Measurements from ENCODE around the gene VIPR2.
"Not testable (repeated sequence)": the region's sequence is repeated elsewhere in the genome, so short reads cannot be mapped to it uniquely, and the experiment has no call there.

VIPR2 gene

GRCh38 chr7:159167139-159167538, 22.5 kb upstream of the VIPR2 start:
- Histone ChIP-seq H3K9me3 (ENCODE audit: insufficient read depth, low read depth, low read length) (peaks cover 32% of the 10 kb centered on the region), H4K12ac (ENCODE audit: low read depth, low read length) (no peak overlapping the region), H3K23ac (ENCODE audit: low read length) (no peak overlapping the region), H3K27me3 (ENCODE audit: insufficient read depth, low read length) (no peaks in the 10 kb centered on the region), H3K79me1 (ENCODE audit: low read length) (no peaks in the 10 kb centered on the region), H2BK5ac (ENCODE audit: low read depth, low read length, poor library complexity) (no peak overlapping the region), H2AFZ (ENCODE audit: insufficient read depth, low read length, poor library complexity) (no peak overlapping the region), H2BK120ac (ENCODE audit: insufficient read depth, low read length, poor library complexity) (no peak overlapping the region), H3K27ac (ENCODE audit: low read depth, low read length) (no peak overlapping the region), H3K14ac (ENCODE audit: low read length) (no peak overlapping the region), H3K4me3 (ENCODE audit: low read depth, low read length) (no peak overlapping the region), H4K8ac (ENCODE audit: low read depth, low read length) (no peak overlapping the region), H3K18ac (ENCODE audit: low read length) (no peak overlapping the region), H3K36me3 (ENCODE audit: control insufficient read depth in 1 of 2, insufficient read depth in 2 of 2, low read length in 2 of 2) (no peaks in the 10 kb centered on the region), H4K91ac (ENCODE audit: low read depth, low read length) (no peak overlapping the region), H3K4ac (ENCODE audit: low read depth, low read length) (no peak overlapping the region), H2BK12ac (ENCODE audit: low read length) (no peak overlapping the region), H2AK5ac (ENCODE audit: low read length) (no peak overlapping the region), H3K79me2 (ENCODE audit: control insufficient read depth, insufficient read depth, low read length, poor library complexity) (no peaks in the 10 kb centered on the region), H3K4me1 (ENCODE audit: control insufficient read depth in 1 of 2, insufficient read depth in 2 of 2, low read length in 2 of 2) (no peaks in the 10 kb centered on the region), H3K9ac (ENCODE audit: low read length) (no peak overlapping the region), H3K4me2 (ENCODE audit: low read length) (no peak overlapping the region)
- no peak for DNase-seq
- WGBS (ENCODE audit: extremely low coverage, insufficient coverage, insufficient read length): no CpG with 5 or more reads among the region's 15 CpGs

- H3K4ac ChIP-seq (ENCODE audit: low read depth, low read length): no peak overlapping the region
- H3K79me1 ChIP-seq (ENCODE audit: low read length): no peaks in the 10 kb centered on the region
- no CpG with 5 or more reads among the region's 3 CpGs for WGBS (ENCODE audit: extremely low coverage, insufficient coverage, insufficient read length)
- no peak overlapping the region for H3K4me2 ChIP-seq (ENCODE audit: low read length)
- no peak for DNase-seq
- H2BK5ac ChIP-seq (ENCODE audit: low read depth, low read length, poor library complexity): no peak overlapping the region
- no peaks in the 10 kb centered on the region for H3K79me2 ChIP-seq (ENCODE audit: control insufficient read depth, insufficient read depth, low read length, poor library complexity)
- H3K9me3 ChIP-seq (ENCODE audit: insufficient read depth, low read depth, low read length): peaks cover 32% of the 10 kb centered on the region
- H3K27me3 ChIP-seq (ENCODE audit: insufficient read depth, low read length): no peaks in the 10 kb centered on the region
- H4K91ac ChIP-seq (ENCODE audit: low read depth, low read length): no peak overlapping the region
- H2AFZ ChIP-seq (ENCODE audit: insufficient read depth, low read length, poor library complexity): no peak overlapping the region
- H4K8ac ChIP-seq (ENCODE audit: low read depth, low read length): no peak overlapping the region
- no peaks in the 10 kb centered on the region for H3K36me3 ChIP-seq (ENCODE audit: control insufficient read depth in 1 of 2, insufficient read depth in 2 of 2, low read length in 2 of 2)
- H3K4me1 ChIP-seq (ENCODE audit: control insufficient read depth in 1 of 2, insufficient read depth in 2 of 2, low read length in 2 of 2): no peaks in the 10 kb centered on the region
- H3K23ac ChIP-seq (ENCODE audit: low read length): no peak overlapping the region
- H3K27ac ChIP-seq (ENCODE audit: low read depth, low read length): no peak overlapping the region
- H3K4me3 ChIP-seq (ENCODE audit: low read depth, low read length): no peak overlapping the region
- no peak overlapping the region for H2BK120ac ChIP-seq (ENCODE audit: insufficient read depth, low read length, poor library complexity)
- H4K12ac ChIP-seq (ENCODE audit: low read depth, low read length): no peak overlapping the region
- H3K9ac ChIP-seq (ENCODE audit: low read length): no peak overlapping the region
- no peak overlapping the region for H3K18ac ChIP-seq (ENCODE audit: low read length)
- H3K14ac ChIP-seq (ENCODE audit: low read length): no peak overlapping the region
- H2AK5ac ChIP-seq (ENCODE audit: low read length): no peak overlapping the region
- H2BK12ac ChIP-seq (ENCODE audit: low read length): no peak overlapping the region
Observed at GRCh38 chr7:159166530-159166929, 21.9 kb upstream of the VIPR2 start.

DNA sequence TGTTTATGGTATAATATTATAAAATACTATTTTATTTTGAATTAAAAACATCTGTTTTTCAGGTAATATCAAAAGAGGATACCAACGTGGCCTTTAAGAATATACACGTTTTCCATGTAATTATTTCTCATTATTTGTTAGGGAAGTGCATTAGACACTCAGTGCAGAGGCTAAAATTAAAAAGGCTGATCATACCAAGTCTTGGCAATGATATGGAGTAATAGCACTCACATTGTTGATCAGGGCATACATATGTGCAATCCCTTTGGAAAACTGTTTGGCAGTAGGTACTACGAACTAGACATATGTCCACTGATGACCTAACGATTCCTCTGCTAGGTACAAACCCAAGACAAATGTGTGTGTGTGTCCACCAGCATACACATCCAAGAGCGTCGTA, 20.7 kb upstream of the VIPR2 start:
- WGBS (ENCODE audit: extremely low coverage, insufficient coverage, insufficient read length): no CpG with 5 or more reads among the region's 6 CpGs
- H3K18ac ChIP-seq (ENCODE audit: low read length): no peak overlapping the region
- no peaks in the 10 kb centered on the region for H3K79me1 ChIP-seq (ENCODE audit: low read length)
- no peak overlapping the region for H3K14ac ChIP-seq (ENCODE audit: low read length)
- no peak overlapping the region for H3K4me3 ChIP-seq (ENCODE audit: low read depth, low read length)
- H3K4me2 ChIP-seq (ENCODE audit: low read length): no peak overlapping the region
- no peak overlapping the region for H4K91ac ChIP-seq (ENCODE audit: low read depth, low read length)
- H3K9me3 ChIP-seq (ENCODE audit: insufficient read depth, low read depth, low read length): peaks cover 27% of the 10 kb centered on the region
- H3K4me1 ChIP-seq (ENCODE audit: control insufficient read depth in 1 of 2, insufficient read depth in 2 of 2, low read length in 2 of 2): no peaks in the 10 kb centered on the region
- no peaks in the 10 kb centered on the region for H3K36me3 ChIP-seq (ENCODE audit: control insufficient read depth in 1 of 2, insufficient read depth in 2 of 2, low read length in 2 of 2)
- no peak overlapping the region for H3K23ac ChIP-seq (ENCODE audit: low read length)
- H3K27ac ChIP-seq (ENCODE audit: low read depth, low read length): no peak overlapping the region
- no peak overlapping the region for H2BK120ac ChIP-seq (ENCODE audit: insufficient read depth, low read length, poor library complexity)
- no peak overlapping the region for H2BK5ac ChIP-seq (ENCODE audit: low read depth, low read length, poor library complexity)
- H3K9ac ChIP-seq (ENCODE audit: low read length): no peak overlapping the region
- no peak overlapping the region for H3K4ac ChIP-seq (ENCODE audit: low read depth, low read length)
- no peaks in the 10 kb centered on the region for H3K27me3 ChIP-seq (ENCODE audit: insufficient read depth, low read length)
- H3K79me2 ChIP-seq (ENCODE audit: control insufficient read depth, insufficient read depth, low read length, poor library complexity): no peaks in the 10 kb centered on the region
- H2AK5ac ChIP-seq (ENCODE audit: low read length): no peak overlapping the region
- DNase-seq: no peak
- H2BK12ac ChIP-seq (ENCODE audit: low read length): no peak overlapping the region
- H4K12ac ChIP-seq (ENCODE audit: low read depth, low read length): no peak overlapping the region
- H2AFZ ChIP-seq (ENCODE audit: insufficient read depth, low read length, poor library complexity): no peak overlapping the region
- H4K8ac ChIP-seq (ENCODE audit: low read depth, low read length): no peak overlapping the region

- H3K36me3 ChIP-seq (ENCODE audit: control insufficient read depth in 1 of 2, insufficient read depth in 2 of 2, low read length in 2 of 2); H3K18ac ChIP-seq (ENCODE audit: low read length); H4K8ac ChIP-seq (ENCODE audit: low read depth, low read length); H2AFZ ChIP-seq (ENCODE audit: insufficient read depth, low read length, poor library complexity); H3K23ac ChIP-seq (ENCODE audit: low read length); H3K4me2 ChIP-seq (ENCODE audit: low read length); H3K79me2 ChIP-seq (ENCODE audit: control insufficient read depth, insufficient read depth, low read length, poor library complexity); DNase-seq; H2BK12ac ChIP-seq (ENCODE audit: low read length); H3K27ac ChIP-seq (ENCODE audit: low read depth, low read length); H3K27me3 ChIP-seq (ENCODE audit: insufficient read depth, low read length); H3K14ac ChIP-seq (ENCODE audit: low read length); H3K4ac ChIP-seq (ENCODE audit: low read depth, low read length); H2AK5ac ChIP-seq (ENCODE audit: low read length); H2BK120ac ChIP-seq (ENCODE audit: insufficient read depth, low read length, poor library complexity); H2BK5ac ChIP-seq (ENCODE audit: low read depth, low read length, poor library complexity); H3K4me3 ChIP-seq (ENCODE audit: low read depth, low read length); H4K91ac ChIP-seq (ENCODE audit: low read depth, low read length); H3K4me1 ChIP-seq (ENCODE audit: control insufficient read depth in 1 of 2, insufficient read depth in 2 of 2, low read length in 2 of 2); H3K79me1 ChIP-seq (ENCODE audit: low read length); H4K12ac ChIP-seq (ENCODE audit: low read depth, low read length); H3K9ac ChIP-seq (ENCODE audit: low read length): not testable (repeated sequence)
- WGBS (ENCODE audit: extremely low coverage, insufficient coverage, insufficient read length): no CpG with 5 or more reads among the region's 11 CpGs
- H3K9me3 ChIP-seq (ENCODE audit: insufficient read depth, low read depth, low read length): peaks cover 16% of the 10 kb centered on the region
Observed at GRCh38 chr7:159163703-159164301, 19.1 kb upstream of the VIPR2 start.

Data from trophoblast cell (in vitro differentiated cells and primary cell).